Measurements from ENCODE around the gene ZNF92. TPM values are rescaled to one million over a fixed set of nuclear protein-coding genes. Genes with fewer than 3 reads are reported as not detected.

Gene ZNF92
- total RNA-seq, 4 donors from 2014 or later: 4.9 to 15.7 (median 7.0) TPM

DNA sequence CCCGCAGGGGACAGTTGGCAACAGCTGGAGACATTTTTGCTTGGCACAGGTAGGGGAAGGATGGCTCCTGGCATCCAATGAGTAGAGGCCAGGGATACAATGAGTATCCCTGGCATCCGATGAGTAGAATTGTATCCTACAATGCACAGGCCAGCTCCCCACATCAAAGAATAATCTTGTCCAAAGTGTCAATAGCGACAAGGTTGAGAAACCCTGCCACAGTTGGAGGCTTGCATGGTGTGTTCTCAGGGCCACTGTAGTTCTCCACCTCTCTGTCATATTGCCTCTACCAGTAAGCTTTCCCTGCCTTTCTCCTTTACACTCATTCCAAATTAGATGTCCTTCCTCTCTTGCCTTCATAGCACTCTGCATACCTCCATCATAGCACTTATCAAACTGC lies 60.7 kb downstream of the ZNF92 start:
- Histone ChIP-seq H3K27me3 (no peaks in the 10 kb centered on the region), H3K9me3 (no peaks in the 10 kb centered on the region), H3K27ac (no peak overlapping the region), H3K4me1 (no peaks in the 10 kb centered on the region), H3K4me3 (no peak overlapping the region), H3K36me3 (no peaks in the 10 kb centered on the region)
- no peak for DNase-seq
- TF ChIP-seq POLR2A (IDR thresholded peaks at IDR 0.05) (no peak), CTCF (IDR thresholded peaks at IDR 0.05) (no peak)

GRCh38 chr7:65436163-65436562 lies 62.5 kb downstream of the ZNF92 start:
- no peak for DNase-seq
- Histone ChIP-seq H3K27ac (no peak overlapping the region), H3K4me1 (no peaks in the 10 kb centered on the region), H3K27me3 (no peaks in the 10 kb centered on the region), H3K36me3 (no peaks in the 10 kb centered on the region), H3K9me3 (no peaks in the 10 kb centered on the region), H3K4me3 (no peak overlapping the region)
- TF ChIP-seq POLR2A (IDR thresholded peaks at IDR 0.05) (no peak), CTCF (IDR thresholded peaks at IDR 0.05) (no peak)

GRCh38 chr7:65438598-65438997 lies 64.9 kb downstream of the ZNF92 start:
- H3K4me1 ChIP-seq: no peaks in the 10 kb centered on the region
- H3K27me3 ChIP-seq: no peaks in the 10 kb centered on the region
- DNase-seq: no peak
- TF ChIP-seq CTCF (IDR thresholded peaks at IDR 0.05) (no peak), POLR2A (IDR thresholded peaks at IDR 0.05) (no peak)
- H3K27ac ChIP-seq: no peak overlapping the region
- no peaks in the 10 kb centered on the region for H3K36me3 ChIP-seq
- H3K4me3 ChIP-seq: no peak overlapping the region
- H3K9me3 ChIP-seq: no peaks in the 10 kb centered on the region

DNA sequence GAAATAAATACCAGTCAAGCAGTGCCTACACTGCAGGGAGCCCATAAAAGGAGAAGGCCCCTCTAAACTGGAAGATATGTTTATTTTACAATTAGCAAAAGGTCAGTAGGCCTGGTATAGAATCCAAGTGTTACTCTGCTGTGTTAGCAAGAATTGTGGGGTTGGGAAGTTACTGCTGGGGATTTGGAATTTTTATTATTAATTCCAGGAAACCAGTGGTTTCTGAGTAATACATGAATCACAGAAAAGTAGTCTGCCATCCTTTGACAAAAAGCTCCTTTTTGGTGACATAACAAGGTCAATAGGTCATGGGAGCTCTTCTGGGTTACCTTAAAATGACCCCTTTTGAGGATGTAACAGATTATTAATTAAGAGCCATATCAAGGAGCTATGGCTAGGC lies 67.4 kb downstream of the ZNF92 start:
- Histone ChIP-seq H3K27ac (no peak overlapping the region), H3K4me3 (no peak overlapping the region), H3K4me1 (no peaks in the 10 kb centered on the region), H3K9me3 (no peaks in the 10 kb centered on the region), H3K27me3 (no peaks in the 10 kb centered on the region), H3K36me3 (no peaks in the 10 kb centered on the region)
- TF ChIP-seq POLR2A (IDR thresholded peaks at IDR 0.05) (no peak), CTCF (IDR thresholded peaks at IDR 0.05) (no peak)
- DNase-seq: no peak

DNA sequence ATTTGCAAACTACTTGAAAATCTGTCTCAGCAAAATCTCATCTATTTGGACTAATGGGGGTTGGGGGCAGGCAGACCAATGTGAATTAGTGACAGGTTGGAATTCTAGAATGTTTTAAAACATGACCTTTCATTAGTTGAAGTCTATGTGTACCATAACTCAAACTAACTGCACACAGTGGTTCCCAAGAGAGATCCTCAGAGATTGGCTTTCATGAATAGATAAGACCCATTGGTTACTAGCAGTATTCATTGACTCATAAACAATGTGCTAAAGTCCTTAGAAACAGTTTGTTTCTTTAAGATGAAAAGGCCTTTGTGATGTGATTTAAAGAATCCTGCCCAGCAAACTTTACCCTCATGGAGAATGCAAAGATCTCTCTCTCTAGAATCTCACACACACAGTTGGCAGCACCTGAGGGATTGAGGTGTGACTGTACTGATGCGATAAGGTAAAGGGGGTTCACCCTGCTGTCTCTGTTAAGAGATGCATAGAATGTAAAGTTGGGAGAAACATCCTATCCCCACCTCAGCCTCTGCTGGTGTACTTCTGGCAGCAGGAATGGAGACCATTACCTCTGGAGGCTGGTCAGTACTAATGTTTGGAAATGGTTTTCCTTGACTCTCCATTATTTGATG lies 70.7 kb downstream of the ZNF92 start:
- Histone ChIP-seq H3K27ac (no peak overlapping the region), H3K4me1 (no peaks in the 10 kb centered on the region), H3K9me3 (peaks cover 0 to 2% (median 0%) of the 10 kb centered on the region in 4 donors), H3K27me3 (no peaks in the 10 kb centered on the region), H3K36me3 (no peaks in the 10 kb centered on the region), H3K4me3 (no peak overlapping the region)
- TF ChIP-seq CTCF (IDR thresholded peaks at IDR 0.05): no peak
- TF ChIP-seq POLR2A (IDR thresholded peaks at IDR 0.05): no peak
- no peak for DNase-seq
